ENCODE measurements around the gene PPP1R13B.

The PPP1R13B gene

DNA sequence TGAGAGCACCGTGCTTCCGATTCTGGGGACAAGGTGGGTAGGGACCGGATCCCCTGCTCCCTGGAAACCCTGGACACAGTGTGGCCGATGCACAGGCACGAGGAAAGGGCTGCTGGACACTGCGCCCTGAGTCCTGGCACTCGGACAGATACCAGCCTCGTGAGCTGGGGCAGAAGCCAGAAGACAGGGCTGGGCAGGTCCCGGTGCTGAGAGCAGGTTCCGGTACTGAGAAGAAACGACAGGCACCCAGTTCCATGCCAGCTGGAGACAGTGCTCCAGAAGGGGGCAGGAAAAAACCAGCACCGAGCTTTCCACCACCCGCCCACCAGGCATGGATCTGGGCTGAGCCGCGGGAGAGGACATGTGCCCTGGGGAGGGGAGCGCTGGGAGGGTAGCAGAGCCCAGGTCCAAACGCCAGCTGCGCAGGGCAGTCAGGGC is 138.6 kb downstream of the PPP1R13B start:
- DNase-seq: no peak

DNA sequence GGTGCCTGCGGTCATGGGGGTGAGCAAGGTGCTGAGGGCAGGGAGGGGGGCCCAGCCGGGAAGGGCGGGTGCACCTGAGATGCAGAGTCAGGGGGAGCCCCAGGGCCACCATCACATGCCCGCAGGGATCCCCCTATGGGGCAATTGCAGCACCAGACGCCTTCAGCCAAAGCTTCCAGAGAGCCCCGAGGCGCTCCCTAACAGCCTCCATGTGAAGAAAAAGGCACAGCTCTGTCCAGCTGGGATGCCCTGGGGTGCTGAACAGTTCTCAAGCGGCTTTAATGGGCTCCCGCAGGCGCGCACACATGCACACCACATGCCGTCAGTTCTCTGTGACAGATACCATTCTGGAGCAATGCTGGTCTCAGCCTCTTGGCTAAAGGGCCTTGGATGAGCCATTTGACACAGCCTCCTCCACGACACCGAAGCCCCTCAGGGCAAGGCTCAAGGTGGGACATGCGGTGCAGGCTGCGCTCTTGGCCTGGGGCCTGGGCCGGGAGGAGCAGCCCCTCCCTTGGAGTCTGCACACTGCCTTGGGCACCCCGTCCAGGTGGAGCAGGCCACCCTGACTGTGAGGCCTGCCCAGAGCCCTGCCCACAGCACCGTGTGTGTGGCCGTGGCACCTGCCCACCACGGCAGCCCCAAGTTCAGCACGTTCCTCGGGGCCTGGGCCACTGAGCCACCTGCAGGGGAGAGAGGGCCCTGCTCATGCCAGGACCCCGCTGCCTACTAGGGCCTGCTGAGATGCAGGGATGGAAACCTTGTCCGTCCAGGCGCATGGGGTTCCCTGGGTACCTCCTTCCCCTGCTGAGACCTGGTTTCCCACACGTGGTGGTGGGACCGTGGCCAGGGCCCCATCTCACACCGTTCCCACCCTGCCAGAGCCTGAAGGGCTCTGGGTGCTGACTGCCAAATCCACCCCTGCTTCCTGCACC is 139.8 kb downstream of the PPP1R13B start:
- no peak for DNase-seq

DNA sequence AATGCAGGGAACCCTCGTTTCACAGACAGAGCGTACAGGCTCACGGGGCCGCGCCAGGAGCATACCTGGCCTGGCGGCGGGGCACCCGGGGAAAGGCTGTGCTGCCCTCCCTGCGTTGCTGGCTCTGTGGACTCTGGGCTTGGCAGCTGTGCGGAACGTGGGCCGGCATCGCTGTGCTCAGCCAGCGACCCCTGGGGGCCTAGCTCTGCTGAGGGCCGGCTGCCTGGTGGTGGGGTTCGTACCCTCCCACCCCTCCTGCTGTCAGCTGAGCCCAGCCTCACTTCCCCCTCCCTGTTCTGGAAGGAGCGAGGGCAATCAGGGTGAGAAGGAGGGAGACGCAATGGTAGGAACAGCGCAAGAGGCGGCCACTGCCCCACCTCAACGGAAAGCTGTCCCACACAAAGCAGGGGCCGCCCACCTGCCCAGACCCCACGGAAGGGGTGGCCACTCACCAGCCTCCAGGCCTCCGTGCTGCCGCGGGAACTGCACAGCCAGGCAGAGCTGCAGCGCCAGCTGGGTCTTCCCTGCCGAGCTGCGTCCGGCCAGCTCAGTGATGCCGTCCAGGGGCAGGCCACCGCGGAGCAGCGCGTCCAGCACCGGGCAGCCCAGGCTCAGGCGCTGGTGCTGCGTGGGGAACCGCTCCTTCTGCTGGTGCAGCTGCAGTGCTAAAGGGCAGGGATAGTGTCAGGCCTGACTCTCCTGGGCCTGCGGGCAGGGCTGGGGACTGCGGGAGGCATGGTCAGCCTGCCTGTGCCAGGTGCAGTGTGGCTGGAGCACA is 140.6 kb downstream of the PPP1R13B start:
- DNase-seq: no peak

DNA sequence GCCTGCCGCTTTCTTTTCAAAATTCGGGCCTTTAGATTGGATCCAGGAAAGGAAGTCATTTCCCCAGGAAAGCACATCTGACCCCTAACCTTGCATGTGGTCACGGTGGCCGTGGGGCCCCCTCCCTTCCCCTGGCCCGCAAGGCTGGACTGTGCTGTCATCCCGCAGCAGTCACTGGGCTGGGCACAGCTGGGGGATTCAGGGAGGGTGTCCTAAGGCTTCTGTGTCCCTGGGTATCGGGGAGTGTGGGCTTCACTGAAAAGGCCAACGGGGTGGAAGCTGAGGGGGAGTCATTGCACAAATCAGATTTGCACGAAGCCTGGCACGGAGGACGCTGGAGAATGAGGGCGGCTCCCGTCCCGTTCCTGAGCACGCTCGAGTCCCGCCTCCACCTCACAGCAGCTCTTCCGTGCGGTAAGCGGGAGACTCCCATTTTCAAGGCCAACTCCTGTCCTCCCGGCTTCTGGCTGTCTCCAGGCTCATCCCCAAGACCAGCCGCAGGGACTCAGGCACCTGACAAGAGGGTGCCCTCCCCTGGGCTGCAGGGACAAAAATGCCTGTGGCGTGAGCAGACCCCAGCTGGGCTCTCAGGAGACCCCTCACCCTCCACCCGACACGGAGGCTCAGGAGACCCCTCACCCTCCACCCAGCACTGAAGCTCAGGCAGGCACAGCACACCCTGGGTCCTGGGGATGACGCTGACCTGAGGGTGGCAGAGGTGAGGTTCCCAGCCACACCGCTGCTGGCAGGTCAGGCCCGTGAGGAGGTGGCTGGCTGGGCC is 141.7 kb downstream of the PPP1R13B start:
- DNase-seq: no peak

DNA sequence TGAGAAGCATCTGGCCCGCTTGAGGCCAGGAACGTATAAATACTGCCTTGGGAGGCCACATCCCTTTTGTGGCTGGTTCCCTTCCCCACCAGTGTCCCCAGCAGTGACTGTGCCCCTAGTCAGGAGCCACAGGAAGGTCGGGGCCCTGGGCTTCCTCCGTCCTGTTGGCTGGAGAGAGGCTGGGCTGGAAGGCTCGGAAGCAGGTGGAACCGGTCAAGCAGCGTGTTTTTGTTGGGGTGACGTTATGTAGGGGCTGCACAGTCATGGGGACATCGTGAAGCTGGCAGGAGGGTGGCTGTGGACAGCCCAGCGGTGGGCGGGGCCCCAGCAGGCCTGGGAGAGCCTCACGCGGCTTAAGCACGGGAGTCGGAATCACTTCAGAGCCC is 142.3 kb downstream of the PPP1R13B start:
- no peak for DNase-seq

DNA sequence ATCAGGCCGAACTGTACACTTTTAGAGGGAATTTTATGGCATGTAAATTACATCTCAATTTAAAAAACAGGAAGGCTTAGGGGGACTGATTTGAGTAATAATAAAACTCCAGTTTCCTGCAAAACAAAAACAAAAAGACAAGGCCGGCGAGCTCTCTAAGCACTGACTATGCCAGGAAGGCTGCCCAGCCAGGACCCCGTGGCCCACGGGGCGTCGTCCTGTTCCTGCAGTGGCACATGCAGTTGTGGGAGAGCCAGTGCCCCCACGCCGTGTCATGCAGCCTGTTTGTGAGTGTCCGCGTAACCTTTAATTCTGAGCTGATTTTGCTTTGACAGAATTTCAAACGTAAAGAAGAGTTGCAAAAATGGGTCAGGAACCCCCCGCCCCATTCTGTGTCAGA is 142.7 kb downstream of the PPP1R13B start:
- no peak for DNase-seq

DNA sequence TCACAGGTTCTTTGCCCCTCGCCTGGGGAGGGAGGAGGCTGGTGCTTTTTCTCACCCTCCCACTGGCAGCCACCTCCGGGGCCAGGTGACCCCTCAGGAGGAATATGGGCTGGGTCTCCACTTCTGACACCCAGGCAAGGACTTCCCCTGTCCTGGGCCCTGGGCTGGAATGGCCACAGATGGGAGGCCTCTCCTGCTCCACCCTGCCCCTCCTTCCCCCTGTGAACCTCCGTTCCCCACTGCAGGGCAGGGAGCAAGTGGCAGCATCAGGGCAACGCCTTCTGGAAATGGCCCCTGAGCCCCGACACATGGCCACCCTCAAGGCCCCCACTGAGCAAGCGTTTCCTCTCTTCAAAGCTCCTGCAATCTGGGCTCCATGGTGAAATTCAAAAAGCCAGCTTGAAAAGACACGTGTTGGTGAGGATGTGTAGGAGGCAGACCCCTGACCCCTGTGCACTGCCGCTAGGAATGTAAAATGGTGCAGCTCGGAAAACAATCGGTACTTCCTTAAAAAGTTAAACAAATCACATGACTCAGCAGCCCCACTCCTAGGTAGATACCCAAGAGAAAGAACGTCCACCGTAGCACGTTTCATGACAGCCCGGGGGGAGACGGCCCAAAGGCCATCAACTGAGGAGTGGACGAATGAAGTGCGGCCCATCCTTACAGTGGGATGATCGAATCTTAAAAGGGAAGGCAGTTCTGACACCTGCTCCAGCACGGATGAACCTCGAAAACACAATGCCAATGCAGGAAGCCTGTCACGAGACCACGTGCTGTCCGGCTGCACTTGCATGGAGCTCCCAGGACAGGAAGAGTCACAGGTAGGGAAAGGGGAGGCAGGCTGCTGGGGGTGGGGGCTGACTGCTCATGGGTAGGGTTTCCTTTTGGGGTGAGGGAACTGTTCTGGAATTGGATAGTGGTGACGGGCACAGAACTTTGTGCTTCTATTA is 143.7 kb downstream of the PPP1R13B start:
- no peak for DNase-seq

DNA sequence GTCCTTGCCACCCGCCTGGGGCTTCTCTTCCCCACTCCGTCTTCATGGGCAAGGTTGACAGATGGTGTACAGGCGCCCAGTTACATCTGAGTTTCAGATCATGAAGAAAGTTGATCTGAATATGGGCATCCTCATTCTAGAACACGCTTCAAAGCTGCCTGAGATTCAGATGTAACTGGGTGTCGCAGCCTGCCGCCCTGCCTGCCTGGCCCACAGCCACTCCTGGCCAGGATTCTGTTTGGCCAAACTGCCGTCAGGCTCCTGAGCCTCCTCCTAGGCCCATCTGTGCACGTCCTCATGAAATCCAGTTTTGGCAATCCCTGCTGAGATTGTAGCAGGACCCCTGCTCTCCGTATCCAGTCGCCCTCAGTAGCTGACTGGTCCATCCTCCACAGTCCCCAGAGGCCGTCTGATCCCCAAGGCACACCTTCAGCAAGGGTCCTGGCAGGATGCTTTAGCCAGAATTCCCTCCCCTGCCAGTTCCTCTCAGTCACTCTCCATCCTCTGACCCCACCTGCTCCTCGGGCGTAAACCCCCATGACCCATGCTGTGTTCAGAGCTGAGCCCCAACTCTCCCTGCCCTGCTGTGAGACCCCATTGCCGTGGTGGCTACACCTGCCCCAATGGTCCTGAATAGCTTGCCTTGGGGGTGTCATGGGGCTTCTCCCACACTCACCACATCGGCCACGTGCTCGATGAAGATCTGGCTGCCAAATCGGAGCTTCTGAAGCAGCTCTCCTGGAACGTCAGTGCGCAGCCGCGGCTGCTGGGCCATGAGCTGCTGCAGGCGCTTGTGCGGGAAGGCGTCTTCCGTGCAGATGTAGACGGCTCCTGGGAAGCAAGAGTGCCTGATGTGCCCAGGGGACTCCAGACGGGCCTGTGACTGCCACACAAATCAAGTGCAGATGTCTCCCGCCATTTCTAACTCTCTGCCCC is 144.6 kb downstream of the PPP1R13B start:
- DNase-seq: no peak

DNA sequence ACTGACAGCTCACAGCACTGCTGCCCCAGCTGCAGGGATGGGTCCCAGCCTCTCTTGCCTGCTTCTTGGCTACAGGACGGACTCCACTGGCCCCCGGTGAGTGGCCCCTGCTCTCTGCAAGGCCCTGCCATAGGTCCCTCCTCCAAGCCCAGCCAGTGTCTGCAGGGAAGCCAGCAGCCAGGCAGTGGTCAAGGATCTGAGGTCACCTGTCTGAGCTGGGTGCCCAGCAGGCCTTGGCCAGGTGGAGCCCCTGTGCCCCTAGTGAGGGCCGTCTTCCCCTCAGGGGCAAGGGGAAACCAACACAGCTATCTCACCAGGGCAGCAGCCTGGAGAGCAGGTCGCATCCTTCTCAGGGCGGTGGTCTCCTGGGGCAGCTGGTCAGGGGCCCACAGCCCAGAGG is 145.3 kb downstream of the PPP1R13B start:
- no peak for DNase-seq

DNA sequence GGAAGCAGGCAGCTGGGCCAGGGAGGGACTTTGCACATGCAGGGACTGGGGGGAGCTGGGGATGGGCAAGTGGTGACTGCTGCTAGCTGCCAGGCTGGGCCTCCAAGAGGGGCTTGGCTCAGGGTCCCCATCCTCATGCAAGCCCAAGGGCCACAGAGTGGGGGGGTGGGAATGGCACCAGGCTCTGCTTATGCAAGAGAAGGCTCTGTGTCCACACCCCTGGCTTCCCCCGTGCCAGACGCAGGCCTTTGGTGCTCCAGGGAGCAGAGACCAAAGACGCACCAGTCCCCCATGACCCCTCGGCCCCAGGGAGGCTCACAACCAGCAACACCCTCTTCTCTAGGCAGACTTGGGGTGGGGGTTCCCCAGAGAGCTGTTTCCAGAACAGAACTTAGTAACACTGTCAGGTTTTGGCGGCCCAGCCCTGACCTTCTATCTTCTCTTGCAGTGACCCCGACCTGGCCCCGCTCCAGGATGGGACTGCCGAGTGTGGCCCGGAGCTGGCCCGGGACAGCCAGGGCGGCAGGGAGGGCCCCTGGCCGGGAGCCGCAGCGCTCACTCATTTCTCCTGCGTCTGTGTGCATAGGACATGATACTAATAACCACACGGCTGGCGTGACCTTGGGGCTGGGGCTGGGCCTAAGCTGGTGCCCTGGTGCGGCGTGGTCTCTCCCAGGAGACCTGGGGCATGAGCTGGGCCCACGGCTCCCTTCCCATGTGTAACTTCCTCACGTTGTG is 146.5 kb downstream of the PPP1R13B start:
- no peak for DNase-seq

DNA sequence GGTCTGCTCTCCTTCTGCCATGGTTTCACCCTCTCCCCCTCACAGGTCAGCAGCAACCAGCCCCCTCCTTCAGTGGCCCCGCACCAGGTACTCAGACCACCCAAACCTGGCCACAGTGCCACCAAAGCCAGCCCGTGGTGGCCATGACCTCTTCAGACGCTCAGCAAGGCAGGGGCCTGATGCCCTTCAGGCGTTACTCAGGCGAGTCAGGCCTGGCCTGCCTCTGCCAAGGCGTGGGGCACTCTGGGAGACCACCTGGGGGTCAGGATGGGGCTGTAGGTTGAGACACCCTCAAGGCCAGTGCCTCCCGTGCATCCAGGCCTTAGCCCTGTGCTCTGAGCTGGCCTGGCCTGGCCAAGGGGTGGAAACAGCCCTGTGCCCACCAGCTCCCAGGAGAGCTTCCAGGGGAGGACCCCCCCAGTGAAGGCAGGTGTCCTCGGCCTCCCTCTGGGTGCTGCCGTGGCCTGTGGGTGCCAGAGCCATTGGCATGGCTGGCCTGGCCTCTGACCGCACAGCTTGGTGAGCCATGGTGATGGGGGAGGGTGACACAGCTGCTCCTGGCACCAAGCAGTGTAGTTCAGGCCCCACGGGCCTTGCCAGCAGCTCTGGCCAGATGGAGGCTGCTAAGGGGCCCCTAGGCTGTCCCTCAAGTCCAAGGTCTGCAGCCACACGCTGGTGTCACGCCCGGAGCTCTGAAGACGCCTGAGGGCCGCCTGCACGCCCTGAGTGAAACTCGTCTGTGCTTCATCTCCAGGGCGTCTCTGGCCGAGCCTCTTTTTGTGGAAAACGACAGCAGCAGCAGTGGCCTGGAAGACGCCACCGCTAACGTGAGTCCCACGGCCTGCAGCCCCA is 147.2 kb downstream of the PPP1R13B start:
- DNase-seq: no peak

DNA sequence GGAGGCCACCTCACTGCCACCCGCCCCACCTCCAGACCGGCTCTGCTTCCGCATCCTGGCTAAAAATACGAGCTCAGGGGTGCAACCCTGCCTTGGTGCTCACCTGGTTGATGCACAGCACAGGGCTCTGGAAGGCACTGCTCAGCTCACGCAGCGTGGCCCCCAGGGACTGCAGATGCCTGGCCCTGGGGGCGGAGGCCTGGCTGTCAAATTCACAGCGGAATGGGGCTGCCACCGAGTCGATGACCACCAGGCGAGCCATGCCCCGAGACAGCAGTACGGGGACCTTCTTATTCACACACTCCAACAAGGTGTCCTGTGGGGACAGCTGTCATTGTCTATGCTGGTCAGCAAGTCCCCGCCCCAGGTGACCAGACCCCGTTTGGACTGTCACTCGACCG is 148.1 kb downstream of the PPP1R13B start:
- DNase-seq: no peak

DNA sequence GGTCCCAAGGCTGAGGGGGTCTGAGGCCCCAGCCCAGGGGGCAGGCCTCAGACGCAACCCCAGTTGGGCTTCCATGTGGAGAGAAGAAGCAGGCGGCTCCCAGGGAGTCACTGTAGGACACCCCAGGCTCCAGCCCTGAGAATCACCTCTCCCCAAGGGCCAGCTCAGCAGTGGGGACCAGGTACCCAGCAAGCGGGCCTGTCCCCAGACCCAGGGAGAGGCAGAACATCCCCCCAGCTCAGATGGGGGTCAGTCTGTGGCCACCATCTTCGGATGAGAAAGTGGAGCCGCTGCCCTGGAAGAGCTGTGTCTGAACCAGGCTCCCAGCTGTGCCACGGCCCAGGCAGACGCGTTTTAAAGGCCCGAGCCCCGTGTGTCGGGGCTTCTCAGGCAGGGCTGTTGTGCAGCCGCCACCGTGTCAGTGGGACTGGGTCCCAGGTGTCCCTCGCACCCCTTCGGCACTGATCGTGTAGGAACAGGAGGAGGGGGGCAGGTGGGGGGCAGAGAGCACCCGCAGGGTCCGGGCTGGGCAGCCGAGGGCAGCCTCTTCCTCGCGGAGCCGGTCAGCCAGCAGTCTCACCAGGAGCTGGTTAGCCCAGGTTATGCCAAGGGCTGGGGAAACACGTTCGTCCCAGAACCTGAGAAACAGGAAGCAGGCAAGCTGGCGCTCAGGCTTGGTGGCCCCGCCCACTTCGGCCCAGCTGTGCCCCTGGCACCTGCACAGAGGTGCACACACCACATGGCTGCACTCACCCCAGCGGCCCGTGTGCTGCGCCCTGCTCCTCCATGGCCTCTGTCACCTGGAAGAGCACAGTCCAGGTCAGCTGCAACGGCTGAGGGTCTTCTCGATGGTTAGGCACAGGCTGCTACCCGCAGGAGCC is 148.8 kb downstream of the PPP1R13B start:
- no peak for DNase-seq

DNA sequence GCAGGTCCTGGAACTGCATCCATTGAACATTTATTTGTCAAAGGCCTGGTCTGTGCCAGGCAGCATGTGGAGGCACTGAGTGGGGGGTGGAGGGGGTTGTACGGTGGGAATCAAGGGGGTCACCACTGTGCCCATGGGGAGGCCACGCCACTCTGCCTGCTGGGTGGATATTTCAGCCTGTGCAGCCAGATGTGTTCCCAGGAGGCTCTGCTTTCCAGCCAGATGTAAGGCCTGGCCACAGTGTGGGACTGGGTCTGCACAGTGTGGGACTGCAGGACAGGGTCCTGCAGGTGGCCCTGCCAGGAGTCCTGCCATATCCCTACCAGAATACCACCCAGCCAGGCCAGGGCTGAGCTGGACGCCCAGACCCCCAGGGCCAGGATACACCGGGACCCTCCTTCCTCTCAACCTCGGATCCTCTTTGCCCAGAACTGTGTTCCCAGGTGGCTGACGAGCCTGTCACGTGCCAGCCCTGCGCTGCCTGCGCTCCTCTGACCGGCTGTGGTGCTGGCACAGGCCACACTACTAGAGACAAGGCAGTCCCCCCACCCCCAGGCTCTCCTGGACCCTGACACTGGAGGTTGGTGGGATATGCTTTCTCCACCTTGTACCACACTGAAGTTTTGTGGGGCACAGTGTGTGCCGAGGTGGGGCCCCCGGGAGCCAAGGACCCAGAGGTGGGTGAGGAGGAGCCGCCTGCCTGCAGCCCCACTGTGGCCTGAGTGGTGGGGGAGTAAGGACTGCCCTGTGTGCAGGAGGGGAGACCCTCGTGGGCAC is 149.6 kb downstream of the PPP1R13B start:
- DNase-seq: no peak

DNA sequence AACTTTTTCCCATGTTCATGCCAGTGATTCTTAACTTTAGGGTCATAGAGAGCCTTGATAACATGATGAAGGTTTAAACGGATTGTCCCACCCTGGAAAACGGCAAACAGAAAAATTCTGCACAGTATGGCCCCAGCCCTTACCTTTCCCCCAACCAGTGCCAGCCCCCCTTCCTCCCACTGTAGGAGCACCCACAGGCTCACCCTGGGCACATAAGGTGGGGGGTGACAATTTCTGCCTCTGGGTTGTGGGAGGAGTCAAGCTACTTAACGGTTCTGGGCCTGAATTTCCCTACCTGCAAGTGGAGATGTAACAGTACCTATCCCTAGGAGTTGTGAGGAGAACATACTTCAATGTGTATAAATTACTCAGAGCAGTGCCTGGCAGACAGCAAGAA is 150.2 kb downstream of the PPP1R13B start:
- DNase-seq: no peak

DNA sequence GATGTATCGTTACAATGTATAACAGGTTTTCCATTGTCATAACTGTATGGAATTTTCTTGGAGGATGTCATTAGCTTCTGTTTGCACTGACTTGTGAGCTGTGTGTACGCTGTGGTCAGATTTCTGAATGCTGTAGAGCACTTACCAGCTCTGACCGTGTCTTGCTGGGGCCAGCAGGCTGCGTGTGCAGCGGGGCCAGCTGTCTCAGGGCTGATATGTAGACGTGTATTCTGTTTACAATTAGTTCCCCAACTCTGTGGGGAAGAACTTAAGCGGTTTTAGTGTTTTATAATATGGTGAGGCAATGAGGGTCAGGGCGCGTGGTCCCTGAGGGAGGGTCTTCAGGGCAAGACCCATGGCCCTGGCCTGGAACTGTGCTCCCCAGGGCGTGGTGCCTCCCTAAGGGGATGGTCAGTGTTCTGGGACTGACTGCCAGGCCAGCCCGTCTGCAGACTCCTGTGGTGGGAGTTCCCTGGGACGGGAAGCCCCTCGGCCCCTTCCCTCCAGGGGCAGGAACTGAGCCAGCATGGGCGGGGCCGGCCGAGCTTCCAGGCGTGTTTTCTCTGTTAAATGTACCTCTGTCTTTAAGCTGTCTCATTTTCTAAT is 150.8 kb downstream of the PPP1R13B start:
- no peak for DNase-seq

DNA sequence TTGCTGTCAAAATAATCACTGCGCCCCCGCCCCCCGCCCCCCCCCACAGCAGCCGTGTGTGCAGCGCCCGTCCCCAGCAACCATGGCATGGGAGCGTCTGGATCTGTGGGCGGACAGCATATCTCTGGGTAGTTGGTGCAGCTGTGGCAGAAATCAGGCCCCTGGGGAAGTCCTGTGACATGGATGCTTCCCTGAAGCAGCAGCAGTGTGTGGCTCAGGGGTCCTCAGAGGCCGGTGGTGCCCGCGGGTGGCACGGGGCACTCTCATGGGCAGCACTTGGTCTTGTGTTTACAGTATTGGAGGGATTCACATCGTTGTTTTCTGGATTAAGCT is 151.3 kb downstream of the PPP1R13B start:
- no peak for DNase-seq

Data from NCI-H1105 treated with DMSO at 0.1 percent for 48 hours (cell line).